GM19455 (cell line): ENCODE data around the gene ZFAND2A.
"Not testable (repeated sequence)": the region's sequence is repeated elsewhere in the genome, so short reads cannot be mapped to it uniquely, and the experiment has no call there.

Experiments used
- ATAC-seq: cut with Tn5 transposase; IDR thresholded peaks from one replicate; pipeline ENCODE4 v1.9.1; 2021; ENCODE audit not compliant: unreplicated experiment

The ZFAND2A gene

DNA sequence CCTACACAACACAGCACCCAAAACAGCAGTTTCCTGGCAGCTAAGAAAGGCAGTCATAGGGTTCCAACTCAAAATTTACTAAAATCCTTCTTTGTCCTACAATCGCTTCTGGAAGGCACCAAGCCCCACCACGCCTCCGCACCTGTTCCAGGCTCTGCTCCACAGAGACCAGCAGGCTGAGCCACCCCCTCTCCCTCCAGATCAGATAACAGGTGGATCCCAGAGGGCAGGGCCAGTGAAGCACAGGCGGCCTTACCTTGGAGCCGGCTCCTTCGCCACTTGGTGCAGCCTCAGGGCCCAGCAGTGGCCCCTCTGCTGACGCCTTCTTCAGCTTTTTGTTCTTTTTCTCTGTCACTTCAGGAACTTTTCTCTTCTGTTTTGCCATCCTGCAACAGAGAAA lies 33.0 kb downstream of the ZFAND2A start:
- no peak for ATAC-seq

DNA sequence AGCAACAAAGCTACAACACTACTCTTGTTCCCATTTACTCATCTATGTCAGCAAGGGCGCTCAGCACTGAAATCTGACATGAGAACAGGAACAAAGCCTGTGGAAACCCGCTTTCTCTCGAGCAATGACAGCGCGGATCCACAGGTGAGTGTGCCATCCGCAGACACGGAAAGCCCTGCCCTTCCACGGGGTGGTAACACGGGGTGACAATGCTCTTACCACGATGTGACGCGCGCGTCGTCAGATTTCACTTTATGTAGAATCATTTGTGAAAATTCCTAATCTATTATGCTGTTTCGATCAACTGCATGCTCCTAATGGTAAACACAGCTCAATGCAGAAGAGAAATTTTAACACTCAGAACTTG lies 34.4 kb downstream of the ZFAND2A start:
- no peak for ATAC-seq

DNA sequence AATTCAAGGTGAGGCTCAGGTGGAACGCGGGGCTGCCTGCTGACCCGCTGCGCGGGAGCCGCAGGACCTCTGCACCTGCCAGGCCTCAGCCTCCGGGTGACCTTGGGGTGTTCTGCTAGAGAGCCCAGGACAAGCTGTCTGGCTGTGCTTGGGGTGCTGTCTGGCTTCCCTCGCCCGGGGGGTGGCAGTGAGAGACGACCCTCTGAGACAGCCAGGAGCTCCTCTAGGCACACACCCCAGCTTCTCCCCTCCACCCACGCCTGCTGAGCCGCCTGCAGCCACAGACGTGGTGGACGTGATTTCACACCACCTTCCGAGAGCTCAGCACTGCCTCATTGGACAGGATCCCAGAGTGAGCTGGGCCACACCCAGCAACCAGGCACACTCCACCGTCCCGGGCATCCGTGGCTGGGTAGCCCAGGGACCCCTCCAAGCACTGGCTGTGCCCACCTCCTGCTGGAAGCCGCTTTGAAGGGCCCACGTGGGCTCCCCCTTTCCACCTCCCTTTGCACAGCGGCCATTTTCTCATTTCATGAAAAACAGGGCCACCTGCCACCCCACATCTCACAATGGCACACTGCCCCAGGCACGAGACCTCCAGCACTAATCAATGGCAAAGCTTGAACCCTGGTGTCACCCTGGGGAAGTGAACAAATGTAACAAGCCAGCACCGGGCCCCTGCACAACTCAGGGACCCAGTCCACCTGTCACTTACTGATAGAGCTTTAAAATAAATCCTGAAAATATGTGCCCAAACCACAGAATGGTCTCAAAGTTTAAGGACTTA lies 35.0 kb downstream of the ZFAND2A start:
- no peak for ATAC-seq

- ATAC-seq: no peak
Observed at GRCh38 chr7:1124164-1124563, 35.8 kb downstream of the ZFAND2A start.

- ATAC-seq: no peak
Observed at GRCh38 chr7:1123715-1124114, 36.3 kb downstream of the ZFAND2A start.

GRCh38 chr7:1122832-1123501 lies 37.0 kb downstream of the ZFAND2A start:
- ATAC-seq: no peak

- no peak for ATAC-seq
Observed at GRCh38 chr7:1121886-1122831, 37.8 kb downstream of the ZFAND2A start.

DNA sequence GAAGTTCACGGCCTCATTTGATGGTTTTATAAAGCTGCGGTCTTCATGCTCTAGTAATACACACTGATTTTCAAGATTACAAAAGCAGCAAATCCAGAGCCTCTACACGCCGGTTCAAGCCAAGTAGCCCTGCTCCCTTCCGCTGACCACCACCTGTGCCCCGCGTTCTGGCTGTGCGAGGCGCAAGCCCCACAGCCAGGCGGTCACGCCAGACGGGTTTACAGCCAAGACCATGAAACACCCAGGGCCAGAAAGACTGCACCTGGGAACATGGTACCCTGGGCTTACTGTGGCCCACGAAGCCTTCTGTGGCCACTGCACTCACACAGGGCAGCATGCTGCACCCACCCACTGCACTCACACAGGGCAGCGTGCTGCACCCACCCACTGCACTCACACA lies 38.5 kb downstream of the ZFAND2A start:
- ATAC-seq: no peak

- no peak for ATAC-seq
Observed at GRCh38 chr7:1120791-1121190, 39.2 kb downstream of the ZFAND2A start.

- no peak for ATAC-seq
Observed at GRCh38 chr7:1119201-1119600, 40.8 kb downstream of the ZFAND2A start.

DNA sequence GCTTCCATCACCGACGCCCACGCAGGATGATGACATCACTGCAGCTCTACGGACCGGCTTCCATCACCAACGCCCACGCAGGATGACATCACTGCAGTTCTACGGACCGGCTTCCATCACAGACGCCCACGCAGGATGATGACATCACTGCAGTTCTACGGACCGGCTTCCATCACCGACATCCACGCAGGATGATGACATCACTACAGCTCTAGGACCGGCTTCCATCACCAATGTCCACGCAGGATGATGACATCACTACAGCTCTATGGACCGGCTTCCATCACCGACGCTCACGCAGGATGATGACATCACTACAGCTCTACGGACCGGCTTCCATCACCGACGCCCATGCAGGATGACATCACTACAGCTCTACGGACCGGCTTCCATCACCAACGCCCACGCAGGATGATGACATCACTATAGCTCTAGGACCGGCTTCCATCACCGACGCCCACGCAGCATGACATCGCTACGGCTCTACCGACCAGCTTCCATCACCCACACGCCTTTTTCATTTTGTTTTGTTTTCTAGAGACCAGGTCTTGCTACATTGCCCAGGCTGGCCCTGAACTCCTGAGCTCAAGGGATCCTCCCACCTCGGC lies 42.6 kb downstream of the ZFAND2A start:
- ATAC-seq: no peak

DNA sequence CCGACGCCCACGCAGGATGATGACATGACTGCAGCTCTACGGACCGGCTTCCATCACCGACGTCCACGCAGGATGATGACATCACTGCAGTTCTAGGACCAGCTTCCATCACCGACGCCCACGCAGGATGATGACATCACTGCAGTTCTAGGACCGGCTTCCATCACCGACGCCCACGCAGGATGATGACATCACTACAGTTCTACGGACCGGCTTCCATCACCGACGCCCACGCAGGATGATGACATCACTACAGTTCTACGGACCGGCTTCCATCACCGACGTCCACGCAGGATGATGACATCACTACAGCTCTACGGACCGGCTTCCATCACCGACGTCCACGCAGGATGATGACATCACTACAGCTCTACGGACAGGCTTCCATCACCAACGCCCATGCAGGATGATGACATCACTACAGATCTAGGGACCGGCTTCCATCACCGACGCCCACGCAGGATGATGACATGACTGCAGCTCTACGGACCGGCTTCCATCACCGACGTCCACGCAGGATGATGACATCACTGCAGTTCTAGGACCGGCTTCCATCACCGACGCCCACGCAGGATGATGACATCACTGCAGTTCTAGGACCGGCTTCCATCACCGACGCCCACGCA lies 43.5 kb downstream of the ZFAND2A start:
- not testable (repeated sequence) for ATAC-seq

DNA sequence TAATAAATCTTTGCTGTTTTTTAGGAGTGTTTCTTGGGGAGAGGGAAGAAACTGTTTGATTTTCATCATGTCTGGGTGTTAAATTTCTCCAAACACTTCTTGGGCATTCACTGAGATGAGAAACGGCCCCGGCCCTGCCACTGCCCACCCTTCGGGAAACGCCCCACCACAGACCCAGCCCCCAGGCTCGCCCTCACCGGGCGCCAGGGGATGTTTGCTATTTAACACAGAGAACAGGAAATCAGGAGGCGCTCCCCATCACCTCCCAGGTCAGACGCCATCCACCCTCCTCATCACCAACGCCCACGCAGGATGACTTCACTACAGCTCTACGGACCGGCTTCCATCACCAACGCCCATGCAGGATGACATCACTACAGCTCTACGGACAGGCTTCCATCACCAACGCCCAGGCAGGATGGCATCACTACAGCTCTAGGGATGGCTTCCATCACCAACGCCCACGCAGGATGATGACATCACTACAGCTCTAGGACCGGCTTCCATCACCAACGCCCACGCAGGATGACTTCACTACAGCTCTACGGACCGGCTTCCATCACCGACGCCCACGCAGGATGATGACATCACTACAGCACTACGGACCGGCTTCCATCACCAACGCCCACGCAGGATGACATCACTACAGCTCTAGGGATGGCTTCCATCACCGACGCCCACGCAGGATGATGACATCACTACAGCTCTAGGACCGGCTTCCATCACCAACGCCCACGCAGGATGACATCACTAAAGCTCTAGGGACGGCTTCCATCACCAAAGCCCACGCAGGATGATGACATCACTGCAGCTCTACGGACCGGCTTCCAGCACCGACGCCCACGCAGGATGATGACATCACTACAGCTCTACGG lies 44.6 kb downstream of the ZFAND2A start:
- not testable (repeated sequence) for ATAC-seq

DNA sequence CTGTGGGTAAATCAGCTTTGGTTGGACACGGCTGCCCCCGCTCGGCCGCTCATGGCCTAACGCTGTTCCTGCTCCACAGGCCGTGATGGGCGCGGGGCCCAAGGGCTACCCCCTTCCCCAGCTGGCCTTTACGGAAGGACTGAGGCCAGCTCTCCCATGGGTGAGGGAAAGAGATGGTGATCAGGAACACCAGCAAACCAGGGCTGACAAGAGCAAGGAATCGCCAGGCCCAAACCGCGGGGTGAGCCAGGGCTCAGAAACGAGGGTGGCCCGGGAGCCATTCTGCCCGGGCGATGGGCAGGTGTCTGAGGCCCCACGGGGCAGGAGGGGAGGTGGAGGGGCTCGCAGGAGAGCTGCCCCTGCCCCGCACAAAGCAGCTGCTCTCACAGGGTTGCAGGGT lies 45.5 kb downstream of the ZFAND2A start:
- ATAC-seq: no peak

- no peak for ATAC-seq
Observed at GRCh38 chr7:1114088-1114487, 45.9 kb downstream of the ZFAND2A start.

GRCh38 chr7:1113548-1113885 lies 46.5 kb downstream of the ZFAND2A start:
- no peak for ATAC-seq

DNA sequence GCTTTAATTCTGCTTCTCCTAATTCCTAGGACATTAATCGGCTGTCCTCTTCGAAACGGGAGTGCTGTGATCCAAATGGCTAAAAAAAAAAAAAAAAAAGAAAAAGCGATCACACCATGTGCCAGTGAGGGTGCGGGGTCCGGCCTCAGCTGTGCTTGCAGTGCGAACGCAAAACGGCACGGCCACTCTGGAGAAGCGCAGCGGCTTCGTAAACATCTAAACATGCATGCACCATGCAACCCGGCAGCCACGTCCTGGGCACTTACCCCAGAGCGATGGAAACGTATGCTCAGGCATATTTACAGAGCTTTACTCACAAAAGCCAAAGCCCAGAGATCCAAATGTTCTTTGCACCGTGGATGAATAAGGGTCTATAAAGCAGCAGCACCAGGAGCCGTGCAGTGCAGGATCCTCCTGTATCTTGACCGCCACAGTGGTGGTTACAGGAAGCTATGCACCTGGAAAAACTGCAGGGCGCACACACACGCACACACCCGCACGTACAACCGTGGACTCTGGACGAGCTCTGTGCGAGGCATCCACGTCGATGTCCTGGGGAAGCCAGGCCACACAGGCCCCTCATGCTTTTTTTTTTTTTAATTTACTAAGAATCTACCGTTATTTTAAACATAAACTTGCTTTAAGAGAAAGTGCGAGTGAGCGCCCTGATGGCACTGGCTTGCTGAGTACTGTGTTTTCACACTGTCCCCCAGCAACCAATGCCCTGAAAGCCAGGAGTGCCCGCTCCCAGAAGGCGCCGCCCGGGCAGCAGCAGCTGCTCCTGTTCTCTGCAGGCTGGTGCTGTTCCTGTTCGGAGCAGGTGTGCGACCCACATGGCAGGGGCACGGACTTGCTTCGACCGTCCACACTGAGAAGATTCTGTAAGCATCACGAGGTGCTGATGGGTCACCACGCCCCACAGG lies 47.1 kb downstream of the ZFAND2A start:
- ATAC-seq: no peak

DNA sequence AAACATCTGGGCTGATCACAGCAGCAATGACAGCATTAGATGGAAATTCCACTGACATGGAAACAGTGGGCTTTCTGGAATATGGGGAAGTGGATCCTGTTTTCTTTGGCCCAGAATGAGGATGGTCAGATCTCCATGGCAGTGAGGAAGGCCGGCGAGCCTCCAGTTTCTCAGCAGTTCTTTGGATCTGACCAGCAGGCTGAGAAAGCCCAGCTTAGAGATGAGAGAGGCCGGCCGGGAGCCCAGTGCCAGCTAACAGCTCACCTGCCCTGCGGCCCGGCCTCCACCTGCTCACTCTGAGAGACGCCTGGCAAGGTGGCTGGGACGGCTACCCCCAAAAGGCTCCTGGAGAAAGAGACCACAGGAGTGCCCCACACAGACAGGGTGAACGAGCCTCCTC lies 47.9 kb downstream of the ZFAND2A start:
- ATAC-seq: no peak

GRCh38 chr7:1111156-1111555 lies 48.8 kb downstream of the ZFAND2A start:
- ATAC-seq: no peak
